SIG-M5 (cell line): ENCODE data around the gene VILL.
"Not testable (repeated sequence)": the region's sequence is repeated elsewhere in the genome, so short reads cannot be mapped to it uniquely, and the experiment has no call there.

Experiments
- DNase-seq: peaks from one replicate; lab custom pipeline; 2025; lab: John Stamatoyannopoulos, UW

Gene VILL

GRCh38 chr3:38017445-38018295 is 27.1 kb downstream of the VILL start:
- DNase-seq: no peak

GRCh38 chr3:38018296-38019266 is 28.0 kb downstream of the VILL start:
- no peak for DNase-seq

GRCh38 chr3:38019658-38020341 is 29.2 kb downstream of the VILL start:
- DNase-seq: no peak

GRCh38 chr3:38020342-38020726 is 29.7 kb downstream of the VILL start:
- DNase-seq: no peak

- DNase-seq: no peak
Measured at GRCh38 chr3:38021196-38021595, 30.6 kb downstream of the VILL start.

- no peak for DNase-seq
Measured at GRCh38 chr3:38022301-38022700, 31.7 kb downstream of the VILL start.

GRCh38 chr3:38022896-38023709 is 32.5 kb downstream of the VILL start:
- DNase-seq: no peak

- no peak for DNase-seq
Measured at GRCh38 chr3:38026856-38027255, 36.3 kb downstream of the VILL start.

- DNase-seq: no peak
Measured at GRCh38 chr3:38027466-38028465, 37.2 kb downstream of the VILL start.

- DNase-seq: no peak
Measured at GRCh38 chr3:38028621-38029361, 38.2 kb downstream of the VILL start.

- DNase-seq: no peak
Measured at GRCh38 chr3:38029400-38030125, 39.0 kb downstream of the VILL start, which contains the start of gene PLCD1. Gene PLCD1 (minus strand): TSS chr3:38029642. CDS start chr3:38029539, 103 bp downstream.

GRCh38 chr3:38030126-38031021 is 39.8 kb downstream of the VILL start:
- no peak for DNase-seq

- DNase-seq: no peak
Measured at GRCh38 chr3:38031022-38031994, 40.7 kb downstream of the VILL start.

GRCh38 chr3:38032328-38032865 is 41.8 kb downstream of the VILL start:
- no peak for DNase-seq

GRCh38 chr3:38033586-38033985 is 43.0 kb downstream of the VILL start:
- not testable (repeated sequence) for DNase-seq

- not testable (repeated sequence) for DNase-seq
Measured at GRCh38 chr3:38034335-38034734, 43.7 kb downstream of the VILL start.
